HG02588 (cell line): ENCODE results near the gene TTLL11.

Experiments
- ATAC-seq: cut with Tn5 transposase; IDR thresholded peaks from one replicate; pipeline ENCODE4 v1.9.1; 2021; ENCODE audit warnings: mild to moderate bottlenecking, moderate library complexity; ENCODE audit not compliant: unreplicated experiment

Gene TTLL11

DNA sequence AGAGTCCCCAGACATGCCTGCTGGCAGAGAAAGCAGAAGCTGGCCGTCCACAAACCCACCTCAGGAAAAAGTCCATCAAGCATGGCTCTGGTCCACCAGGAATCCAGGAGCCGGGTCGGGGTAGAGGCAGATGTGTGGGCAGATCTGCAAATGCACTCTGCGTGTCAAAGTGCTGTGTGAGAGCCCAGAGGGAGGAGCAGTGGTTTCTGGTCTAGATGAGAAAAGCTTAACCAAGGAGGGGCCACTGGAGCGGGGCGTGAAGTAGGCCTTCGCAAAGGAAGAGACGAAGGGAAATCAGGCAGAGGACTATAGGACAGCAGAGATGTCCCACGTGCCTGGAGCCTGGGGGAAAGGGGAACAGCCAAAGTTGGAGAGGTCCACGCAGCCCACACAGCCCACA is 40.0 kb downstream of the TTLL11 start:
- ATAC-seq: no peak

DNA sequence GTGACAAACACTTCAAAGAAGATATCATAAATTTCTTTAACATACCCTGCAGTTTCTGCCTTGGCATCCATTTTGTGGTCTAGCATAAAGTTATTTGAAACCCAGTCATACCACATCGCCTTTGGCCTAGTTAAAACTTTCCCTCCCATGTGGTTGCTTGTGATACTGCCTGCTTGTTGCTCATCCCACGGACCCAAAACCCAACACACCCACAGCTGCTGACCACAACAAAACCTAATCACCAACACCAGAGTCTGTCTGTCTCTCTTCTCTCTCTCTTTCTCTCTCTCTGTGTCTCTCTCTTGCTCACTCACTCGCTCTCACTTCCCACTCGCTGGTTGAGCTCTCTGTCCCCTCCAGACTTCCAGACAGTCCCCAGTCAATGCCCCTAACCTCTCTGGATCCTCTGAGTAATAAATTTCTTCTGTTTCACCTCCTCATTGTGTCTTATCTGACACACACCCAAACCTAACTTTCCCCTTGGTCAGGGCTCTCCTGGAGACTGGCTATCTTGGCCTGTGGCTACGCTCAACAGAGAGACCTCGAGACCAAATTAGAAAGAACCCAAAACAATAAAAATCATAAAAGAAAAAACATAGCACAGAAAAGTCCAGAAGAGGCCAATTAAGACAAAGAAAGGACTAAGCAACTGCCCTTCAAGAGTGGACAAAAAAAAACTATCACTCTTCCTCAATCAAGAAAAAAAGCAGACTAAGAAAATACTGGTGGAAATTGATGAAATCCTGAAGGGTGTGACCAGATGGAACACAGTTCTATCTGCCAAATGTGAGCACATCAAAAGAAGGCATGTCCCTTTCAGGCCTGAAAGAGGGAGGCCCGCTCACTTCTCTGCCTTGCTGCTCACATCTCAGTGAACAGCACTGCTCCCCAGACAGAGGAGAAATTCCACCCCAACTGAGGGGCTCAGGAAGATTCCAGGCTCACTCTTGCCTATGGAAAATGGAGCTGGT is 41.5 kb downstream of the TTLL11 start:
- ATAC-seq: peak; percentile 68

DNA sequence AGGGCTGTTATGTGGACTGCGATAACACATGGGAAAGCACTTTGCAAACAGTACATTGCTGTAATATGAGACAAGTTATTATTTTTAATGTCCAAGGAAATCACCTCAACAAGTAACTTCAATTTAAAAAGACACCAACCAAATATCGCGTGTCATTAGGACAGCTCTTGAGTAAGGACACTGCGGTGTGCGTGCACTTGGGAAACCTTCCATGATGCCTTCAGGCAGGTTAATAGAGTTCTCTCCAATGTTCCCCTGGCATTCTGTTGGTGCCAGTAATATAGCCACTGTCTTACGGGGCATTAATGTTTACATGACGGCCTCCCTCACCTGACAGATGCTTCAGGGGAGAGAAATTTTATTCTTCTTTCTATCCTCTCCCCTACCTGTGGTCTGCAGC is 42.9 kb downstream of the TTLL11 start:
- no peak for ATAC-seq

DNA sequence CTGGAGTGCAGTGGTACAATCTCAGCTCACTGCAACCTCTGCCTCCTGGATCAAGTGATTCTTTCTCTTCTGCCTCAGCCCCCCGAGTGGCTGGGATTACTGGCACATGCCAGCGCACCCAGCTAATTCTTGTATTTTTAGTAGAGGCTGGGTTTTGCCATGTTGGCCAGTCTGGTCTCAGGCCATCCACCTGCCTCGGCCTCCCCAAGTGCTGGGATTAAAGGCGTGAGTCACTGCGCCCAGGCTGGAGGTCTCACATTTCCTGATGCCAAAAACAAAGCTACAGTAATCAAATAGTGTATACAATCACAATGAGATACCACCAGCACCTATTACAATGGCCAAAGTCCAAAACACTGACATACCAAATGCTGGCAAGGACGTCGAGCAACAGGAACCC is 51.1 kb downstream of the TTLL11 start:
- no peak for ATAC-seq

DNA sequence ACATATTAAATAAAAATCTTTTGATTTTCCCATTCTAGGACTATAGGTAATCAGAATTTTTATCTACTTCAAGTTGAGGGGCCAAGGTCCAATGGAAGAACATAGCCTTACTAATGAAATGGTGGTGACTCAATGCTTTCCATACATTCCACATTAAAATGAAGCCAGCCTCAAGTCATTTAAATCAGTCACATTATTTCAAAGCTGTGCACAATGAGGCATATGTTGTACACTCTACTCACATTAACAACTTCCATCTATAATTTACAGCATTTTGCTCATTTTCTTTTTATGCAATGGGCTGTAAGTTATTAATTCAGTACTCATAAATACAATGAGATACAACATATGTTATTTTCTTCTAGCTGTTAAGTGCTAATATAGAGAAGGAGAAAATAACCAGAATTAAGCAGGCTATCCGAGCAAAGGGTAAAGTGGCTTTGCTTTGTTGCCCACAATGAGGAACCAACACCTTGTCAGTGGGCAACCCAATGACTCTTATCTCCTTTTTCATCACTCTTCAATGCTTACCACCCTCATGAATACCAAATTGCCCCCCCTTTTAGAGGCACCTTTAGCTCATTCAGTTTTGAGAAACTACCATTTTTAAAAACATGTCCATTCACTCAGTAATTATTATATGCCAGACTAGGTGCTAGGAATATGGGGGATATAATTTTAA is 52.4 kb downstream of the TTLL11 start:
- ATAC-seq: no peak

DNA sequence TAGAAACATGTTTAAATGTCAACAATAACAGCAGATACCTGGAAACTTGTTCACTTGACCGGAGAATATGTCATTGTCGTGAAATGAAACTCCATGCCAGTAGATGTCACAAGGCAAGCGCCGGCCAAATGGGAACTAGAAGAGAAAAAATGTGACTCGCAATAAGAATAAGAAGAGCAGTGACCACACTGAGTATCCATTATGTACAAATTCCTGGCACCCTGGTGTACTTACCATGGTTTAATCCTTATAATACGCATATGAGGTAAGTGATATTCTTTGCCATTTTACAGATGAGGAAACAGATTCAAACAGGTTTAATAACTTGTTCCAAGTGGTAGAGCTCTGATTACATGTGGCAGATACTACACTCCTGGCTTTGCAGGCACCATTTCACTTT is 53.9 kb downstream of the TTLL11 start:
- ATAC-seq: no peak

DNA sequence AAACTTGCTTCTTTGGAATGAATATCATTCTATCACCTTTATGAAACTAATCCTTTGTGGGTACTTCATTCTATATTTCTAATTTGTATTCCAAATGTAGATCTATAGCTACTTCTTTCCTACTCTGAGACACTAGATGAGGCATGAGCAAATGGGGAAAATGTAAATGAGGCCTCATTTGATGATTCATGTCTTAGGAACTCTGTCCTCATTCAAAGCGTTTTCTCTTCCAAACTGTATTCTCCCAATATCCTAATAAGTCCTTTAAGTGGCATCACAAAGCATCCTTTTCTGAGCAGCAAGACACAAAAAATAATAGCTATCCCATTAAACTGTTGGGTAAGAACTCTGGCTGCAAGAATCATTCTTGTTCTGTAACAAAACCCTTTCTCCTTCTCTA is 56.1 kb downstream of the TTLL11 start:
- ATAC-seq: no peak

DNA sequence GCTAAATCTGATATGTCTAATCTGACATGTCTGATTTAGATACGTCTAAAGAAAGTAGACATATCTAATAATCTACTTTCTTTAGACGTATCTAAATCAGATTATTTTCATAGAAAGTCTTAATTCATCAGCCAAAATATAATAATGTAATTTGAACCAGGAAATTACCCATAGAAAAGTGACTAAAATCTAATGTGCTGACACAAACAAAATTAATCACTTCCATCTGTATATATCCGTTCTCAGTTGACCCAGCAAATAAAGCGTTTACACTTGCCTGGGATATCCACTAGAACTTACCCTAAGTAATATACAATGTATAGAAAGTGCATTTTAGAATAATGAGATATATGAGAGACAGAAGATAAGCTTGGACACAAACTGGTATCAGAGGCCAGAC is 56.7 kb downstream of the TTLL11 start:
- ATAC-seq: no peak

DNA sequence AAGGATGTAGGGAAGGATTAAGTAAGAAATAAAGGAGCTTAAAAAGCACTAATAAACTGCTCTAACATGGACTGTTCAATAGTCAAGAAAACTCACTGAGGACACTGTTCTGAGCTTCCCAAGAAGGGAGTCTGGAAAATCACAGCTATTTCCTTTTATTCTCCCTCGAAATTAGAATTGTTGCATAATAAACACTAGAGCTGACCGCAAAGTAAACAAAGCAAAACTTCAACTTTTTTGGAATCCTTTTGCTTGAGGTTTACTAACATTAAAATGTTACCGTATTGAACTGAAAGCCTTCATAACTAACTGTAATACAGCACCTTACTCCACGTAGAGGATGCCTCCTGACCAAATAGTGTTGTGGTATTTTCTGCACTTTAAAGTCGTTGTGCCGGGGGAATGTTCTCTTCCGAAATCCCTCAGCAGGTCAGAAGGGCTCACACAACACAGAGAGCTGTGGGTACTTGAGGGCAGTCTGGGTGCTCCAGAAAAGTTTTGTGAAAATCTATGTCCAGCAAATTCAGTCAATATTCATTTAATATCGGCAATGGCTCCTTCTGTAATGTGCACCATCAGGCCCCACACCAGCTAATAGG is 59.2 kb downstream of the TTLL11 start:
- ATAC-seq: no peak

DNA sequence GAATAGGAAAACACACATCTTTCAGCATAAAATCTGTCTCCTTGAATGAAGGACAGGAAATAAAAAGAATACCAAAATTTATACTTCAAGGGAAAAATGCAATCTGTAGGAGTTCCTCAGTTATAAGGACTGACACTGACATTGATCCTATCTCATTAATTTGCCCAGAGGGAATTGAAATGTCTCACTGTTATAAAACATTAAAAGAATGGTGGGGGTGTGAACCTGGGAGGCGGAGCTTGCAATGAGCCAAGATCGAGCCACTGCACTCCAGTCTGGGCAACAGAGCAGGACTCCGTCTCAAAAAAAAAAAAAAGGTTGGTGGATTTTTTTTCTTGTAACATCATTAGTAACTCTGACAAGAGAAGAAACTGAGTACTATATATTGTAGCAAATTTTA is 60.8 kb downstream of the TTLL11 start:
- no peak for ATAC-seq

DNA sequence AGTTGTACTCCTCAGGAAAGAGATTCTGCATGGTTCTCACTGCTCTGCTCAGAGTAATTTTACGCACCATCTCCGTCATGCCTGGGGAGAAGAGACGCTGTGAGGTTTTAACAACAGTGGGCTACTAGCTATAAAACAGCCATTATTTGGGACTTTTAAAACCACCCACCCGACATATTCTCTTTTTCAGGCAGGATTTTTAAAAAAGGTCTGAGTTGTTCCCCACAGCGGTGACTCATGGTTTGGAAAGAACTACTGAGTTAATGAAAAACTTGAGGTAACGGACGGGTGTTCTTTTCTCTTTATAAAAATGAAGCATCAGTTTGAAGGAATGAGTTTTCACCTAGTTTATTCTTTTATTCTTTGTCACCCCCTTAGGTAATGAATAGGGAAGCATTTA is 61.3 kb downstream of the TTLL11 start:
- ATAC-seq: no peak

DNA sequence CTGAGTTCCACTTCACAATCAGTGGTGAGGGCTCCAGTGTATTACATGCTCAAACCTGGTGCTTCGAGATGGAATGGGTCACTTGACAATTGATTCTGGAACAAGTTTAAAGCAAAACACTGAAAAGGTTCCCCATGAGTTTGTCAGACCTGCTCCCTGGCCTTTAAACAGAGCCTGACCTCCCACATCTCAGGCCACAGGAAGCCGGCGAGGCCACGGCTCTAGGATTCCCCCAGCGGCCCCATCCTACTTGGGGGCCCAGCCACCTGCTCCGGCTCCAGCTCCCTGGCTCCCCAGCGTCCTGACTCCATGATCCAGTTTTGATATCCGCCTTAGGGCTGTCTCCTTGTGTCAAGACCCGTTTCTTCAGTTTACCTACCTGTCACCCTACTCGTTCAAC is 62.0 kb downstream of the TTLL11 start:
- no peak for ATAC-seq

DNA sequence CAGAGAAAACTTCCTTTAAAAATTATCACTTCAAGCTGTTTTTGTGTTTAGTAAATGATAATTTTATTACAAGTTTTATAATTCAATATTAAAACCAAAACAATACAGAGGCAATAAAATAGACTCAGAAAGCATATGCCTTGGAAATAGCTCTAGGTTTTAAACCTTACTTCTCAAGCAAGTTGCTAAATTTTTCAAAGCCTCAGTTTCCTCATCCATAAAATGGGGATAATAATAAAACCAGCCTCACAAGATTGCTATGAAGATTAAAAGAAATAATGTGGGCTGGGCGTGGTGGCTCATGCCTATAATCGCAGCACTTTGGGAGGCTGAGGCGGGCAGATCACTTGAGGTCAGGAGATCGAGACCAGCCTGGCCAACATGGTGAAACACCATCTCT is 62.8 kb downstream of the TTLL11 start:
- ATAC-seq: no peak

DNA sequence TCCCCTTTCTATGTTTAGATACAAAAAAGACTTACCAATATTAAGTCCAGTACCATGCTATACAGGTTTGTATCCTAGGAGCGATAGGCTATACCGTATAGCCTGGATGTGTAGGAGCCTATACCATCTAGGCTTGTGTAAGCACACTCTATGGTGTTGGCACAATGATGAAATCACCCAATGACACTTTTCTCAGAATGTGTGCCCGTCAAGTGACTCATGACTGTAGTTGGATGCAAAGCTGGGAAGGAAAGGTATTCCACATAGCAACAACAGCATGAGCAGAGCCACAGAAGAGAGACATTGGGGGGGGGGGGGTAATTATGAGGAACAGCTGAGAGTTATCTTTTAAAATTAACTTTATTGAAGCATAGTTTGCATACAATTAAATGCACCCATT is 63.2 kb downstream of the TTLL11 start:
- no peak for ATAC-seq

DNA sequence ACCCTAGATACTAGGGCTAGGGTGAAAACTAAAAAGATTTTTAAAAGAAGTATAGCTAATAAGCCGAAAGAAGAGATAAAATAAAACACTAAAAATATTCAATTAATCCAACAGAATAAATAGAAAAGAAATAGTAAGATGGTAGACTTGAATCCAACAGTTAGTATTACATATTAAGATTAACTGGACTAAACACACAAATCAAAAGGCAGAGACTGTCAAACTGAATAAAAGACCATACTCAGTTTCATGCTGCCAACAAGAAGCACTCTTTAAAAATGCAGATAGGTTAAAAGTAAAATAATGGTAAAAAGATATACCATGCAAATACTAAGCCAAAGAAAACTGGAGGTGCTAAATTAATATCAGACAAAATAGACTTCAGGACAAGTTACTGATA is 65.0 kb downstream of the TTLL11 start:
- ATAC-seq: no peak

DNA sequence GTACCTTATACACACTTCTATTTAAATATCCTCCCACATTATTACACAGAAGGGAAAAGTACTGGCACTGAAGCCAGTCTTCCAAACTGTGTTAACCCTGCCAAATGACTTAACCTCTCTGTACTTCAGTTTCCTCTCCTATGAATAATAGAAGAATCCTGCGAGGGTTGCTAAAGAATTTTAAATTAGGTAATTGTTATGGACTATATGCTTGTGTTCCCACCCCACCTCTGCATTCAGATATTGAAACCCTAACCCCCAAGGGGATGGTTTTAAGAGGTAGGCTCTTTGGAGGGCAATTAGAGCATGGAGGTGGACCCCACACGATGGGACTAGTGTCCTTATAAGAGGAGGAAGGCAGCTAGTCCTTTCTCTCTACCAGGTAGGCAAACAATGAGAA is 72.7 kb downstream of the TTLL11 start:
- ATAC-seq: no peak

DNA sequence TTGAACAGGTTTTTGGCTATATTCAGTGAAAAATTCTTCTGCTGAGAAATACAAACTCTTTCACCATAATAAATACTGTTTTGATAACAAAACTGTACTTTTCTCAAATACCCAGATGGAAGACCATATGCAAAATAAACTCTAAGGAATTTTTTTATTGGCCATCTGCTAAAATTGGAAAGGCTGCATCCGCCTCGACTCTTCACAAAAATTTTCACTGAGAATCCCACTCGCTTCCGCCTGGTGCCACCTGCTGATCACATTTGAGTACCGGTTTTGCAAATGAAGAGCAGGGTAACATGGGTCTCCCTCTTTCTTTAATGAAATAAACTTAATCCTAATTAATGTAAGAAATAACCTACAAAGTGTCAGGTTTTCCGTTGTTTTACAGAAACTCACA is 76.4 kb downstream of the TTLL11 start:
- no peak for ATAC-seq

DNA sequence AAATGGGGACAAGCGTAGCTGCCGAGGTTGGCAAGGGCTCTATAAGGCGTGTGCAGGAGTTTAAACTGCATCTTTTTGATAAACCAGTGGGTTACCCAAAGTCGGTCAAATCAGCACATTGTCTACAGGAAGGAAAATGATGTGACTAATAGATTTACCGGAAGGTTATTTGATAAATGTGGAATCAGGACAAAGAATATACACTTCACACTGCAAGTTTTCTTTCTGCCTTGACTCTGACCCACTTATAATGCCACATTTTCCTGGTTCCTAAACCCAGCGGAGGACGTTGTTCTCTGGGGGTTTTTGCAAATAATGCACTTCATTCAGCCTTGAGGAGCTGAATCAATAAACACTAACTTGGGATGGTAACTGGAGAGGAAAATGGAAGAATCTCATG is 76.8 kb downstream of the TTLL11 start:
- ATAC-seq: no peak

DNA sequence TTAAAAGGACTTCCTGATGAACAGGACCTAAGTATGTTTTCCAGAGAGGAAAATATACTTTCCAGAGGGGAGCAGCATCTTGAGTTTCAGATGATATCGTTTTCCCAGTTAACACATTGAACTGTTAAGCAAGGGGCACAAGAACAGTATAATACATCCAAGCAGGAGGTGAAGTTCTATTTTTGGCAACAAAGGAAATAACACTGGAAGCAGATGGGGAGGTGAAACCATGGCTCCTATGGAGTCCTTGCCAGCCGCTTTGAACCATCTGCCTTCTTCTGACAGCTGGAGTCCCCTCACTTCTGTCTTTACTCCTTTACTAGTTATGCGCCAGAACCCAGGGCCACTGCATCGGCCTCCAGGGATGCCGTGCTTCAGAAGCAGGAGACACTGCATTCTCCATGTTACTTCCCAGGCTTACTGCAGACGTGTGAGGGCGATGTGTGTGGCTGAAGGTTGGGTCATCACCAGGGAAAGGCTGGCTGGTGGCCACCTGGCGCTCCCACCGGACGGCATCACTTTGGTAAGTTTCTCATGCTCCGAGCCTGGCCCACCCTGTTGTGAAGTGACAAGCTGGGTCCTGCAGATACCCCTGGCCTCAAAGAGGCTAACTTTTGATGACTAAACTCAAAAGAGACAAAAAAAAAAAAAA is 77.8 kb downstream of the TTLL11 start:
- ATAC-seq: no peak

DNA sequence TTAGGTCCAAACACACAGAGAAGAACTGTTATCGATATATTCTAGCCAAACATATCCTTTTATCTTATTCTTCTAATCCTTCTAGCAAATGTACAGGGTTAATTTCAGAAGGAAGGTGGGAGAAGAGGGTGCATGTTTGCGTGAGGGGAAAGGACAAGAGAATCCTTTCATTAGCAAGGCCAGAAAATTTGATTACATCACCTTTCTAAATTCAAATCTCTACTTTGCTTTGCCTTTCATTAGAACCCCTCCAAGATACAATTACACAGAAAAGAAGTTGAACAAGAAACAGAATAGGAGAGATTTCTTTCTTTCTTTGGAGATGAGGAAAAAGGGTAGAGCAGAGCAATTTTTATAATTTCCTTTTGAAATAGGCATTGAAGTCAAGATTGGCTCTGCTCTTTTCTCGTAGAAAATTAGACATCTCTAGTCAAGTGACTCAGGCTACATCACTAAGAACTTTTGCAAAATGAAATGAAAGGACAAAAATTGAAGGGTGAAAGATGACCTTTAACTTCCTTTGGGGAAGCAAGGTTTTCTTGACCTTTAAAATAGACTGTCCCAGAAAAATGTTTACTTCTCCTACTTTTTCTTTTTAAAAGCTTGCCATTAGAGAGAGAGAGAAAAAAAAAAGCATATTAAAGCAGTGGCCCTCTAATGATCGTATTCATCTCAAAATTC is 81.2 kb downstream of the TTLL11 start:
- ATAC-seq: no peak

DNA sequence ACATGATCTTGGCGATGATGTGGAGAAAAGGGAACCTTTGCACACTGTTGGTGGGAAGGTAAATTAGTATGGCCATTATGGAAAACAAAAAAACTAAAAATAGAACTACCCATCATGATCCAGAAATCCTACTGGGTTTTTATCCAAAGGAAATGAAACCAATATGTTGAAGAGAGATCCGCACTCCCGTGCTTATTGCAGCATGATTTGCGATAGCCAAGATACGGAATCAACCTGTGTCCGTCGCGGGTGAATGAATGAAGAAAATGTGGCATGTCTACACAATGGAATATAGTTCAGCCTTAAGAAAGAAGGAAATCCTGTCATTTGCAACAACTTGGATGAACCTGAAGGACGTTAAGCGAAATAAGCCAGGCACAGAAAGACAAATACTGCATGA is 84.5 kb downstream of the TTLL11 start:
- no peak for ATAC-seq
